Measurements from ENCODE around the gene LRRTM2.

LRRTM2 gene

DNA sequence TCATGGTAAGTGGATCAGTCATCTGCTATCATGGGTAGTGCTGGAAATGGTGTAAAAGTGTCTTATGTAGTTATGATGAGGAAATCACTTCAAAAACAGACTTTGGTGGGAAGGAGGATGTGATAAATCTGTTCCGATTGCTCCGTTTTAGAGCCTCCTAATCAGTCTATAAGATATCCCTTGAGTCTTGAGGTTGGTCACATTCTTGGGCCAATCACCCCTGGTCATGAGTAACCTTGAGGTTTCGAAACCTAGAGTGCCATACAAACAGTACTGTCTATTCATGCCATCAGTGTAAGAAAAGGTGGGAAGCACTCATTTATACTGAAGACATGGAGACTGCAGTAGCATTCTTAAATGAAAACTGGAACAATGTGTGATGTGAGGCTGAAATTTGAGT, 45.8 kb downstream of the LRRTM2 start:
- Histone ChIP-seq H3K36me3 (ENCODE audit: insufficient read depth, low read length) (peaks cover 45% of the 10 kb centered on the region), H3K9me3 (ENCODE audit: low read depth, low read length) (no peaks in the 10 kb centered on the region), H3K27ac (no peak overlapping the region), H3K9ac (ENCODE audit: insufficient read length) (no peak overlapping the region), H3K4me3 (no peak overlapping the region)
- TF ChIP-seq POLR2AphosphoS5 (IDR thresholded peaks at IDR 0.05; ENCODE audit: borderline replicate concordance, low read depth, low read length) (no peak), FOXP2 (optimal IDR thresholded peaks at IDR 0.05; ENCODE audit: control extremely low read depth, extremely low read length, insufficient read depth) (no peak), EZH2 (IDR thresholded peaks at IDR 0.05) (no peak)
- no peak for DNase-seq (ENCODE audit: low read depth, low spot score)

DNA sequence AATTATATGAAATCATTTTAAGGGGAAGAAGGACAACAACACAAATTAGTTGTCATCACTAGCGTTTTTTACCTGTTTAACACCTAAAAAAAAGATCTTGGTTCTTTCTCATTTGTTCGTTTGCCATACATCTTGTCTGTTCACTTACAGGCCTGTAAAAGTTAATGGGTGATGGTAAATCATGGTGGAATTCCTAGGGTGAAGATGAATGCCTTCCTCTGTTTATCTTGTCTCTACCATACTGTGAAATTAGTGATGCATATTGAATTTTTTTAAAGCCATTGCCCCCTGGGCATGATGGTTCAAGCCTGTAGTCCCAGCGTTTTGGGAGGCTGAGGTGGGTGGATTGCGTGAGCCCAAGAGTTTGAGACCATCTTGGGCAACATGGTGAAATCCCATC, 46.6 kb downstream of the LRRTM2 start:
- no peaks in the 10 kb centered on the region for H3K9me3 ChIP-seq (ENCODE audit: low read depth, low read length)
- DNase-seq (ENCODE audit: low read depth, low spot score), result no peak
- H3K36me3 ChIP-seq (ENCODE audit: insufficient read depth, low read length), result peaks cover 47% of the 10 kb centered on the region
- TF ChIP-seq EZH2 (IDR thresholded peaks at IDR 0.05) (no peak), POLR2AphosphoS5 (IDR thresholded peaks at IDR 0.05; ENCODE audit: borderline replicate concordance, low read depth, low read length) (no peak), FOXP2 (optimal IDR thresholded peaks at IDR 0.05; ENCODE audit: control extremely low read depth, extremely low read length, insufficient read depth) (no peak)
- no peak overlapping the region for H3K27ac ChIP-seq
- H3K9ac ChIP-seq (ENCODE audit: insufficient read length), result no peak overlapping the region
- no peak overlapping the region for H3K4me3 ChIP-seq

DNA sequence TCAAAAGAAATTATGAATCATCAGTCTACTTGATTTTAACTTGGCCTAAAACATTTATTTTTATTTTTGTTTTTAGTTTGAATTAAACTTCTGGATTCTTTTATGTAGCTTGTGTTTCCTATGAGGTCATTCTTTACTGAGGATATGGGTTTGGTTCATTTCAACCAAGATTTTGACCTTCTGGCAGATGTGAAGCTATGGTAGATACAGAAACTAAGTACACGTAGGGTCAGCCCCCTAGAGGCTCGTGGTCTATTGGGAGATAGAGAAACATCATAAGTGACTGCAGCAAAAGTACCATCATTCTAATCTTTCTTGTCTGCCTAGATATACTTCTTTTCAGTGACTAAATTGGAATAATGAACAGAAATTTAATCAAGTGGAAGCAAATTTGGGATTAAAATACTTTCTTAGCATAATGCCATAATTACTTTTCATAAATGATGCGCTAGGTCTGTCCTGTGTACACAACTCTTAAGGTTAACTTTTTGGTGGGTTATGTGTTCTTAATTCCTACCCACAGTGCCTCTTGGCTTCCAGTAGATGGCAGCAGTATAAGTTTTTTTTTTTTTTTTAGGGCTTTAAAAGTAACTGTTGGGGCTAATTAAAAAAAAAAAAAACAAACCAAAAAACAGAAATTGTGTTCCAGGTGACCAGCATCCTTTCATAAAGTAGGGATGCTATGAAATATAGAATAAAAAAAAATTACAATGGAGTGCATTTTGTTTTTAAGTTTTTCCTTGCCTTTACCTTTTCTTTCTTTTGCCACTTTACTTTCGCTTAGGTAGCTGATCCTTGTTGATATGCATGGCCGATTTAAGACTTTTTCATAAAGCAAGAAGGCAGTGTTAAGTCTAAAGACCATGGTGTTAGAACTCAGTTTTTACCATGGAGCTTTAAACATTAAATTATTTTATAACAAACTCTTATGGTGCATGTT, 49.9 kb downstream of the LRRTM2 start:
- H3K9ac ChIP-seq (ENCODE audit: insufficient read length), result no peak overlapping the region
- 0 out of 2 replicates have a peak overlapping the region, but pooled peaks have one; percentile 56 for H3K27ac ChIP-seq
- no peak overlapping the region for H3K4me3 ChIP-seq
- peaks cover 47% of the 10 kb centered on the region for H3K36me3 ChIP-seq (ENCODE audit: insufficient read depth, low read length)
- TF ChIP-seq EZH2 (IDR thresholded peaks at IDR 0.05) (no peak), POLR2AphosphoS5 (IDR thresholded peaks at IDR 0.05; ENCODE audit: borderline replicate concordance, low read depth, low read length) (no peak), FOXP2 (optimal IDR thresholded peaks at IDR 0.05; ENCODE audit: control extremely low read depth, extremely low read length, insufficient read depth) (no peak)
- no peaks in the 10 kb centered on the region for H3K9me3 ChIP-seq (ENCODE audit: low read depth, low read length)
- DNase-seq (ENCODE audit: low read depth, low spot score), result no peak

DNA sequence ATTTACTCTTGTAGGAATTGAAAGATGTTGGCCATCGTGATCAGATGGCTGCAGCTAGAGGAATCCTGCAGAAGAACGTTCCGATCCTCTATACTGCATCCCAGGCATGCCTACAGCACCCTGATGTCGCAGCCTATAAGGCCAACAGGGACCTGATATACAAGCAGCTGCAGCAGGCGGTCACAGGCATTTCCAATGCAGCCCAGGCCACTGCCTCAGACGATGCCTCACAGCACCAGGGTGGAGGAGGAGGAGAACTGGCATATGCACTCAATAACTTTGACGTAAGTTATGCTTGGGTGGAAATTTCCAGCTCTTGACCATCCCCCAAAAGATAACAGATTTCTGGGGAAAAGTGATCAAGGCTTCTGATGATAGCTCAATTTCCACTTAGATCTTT, 50.6 kb downstream of the LRRTM2 start:
- Histone ChIP-seq H3K4me3 (no peak overlapping the region), H3K36me3 (ENCODE audit: insufficient read depth, low read length) (peaks cover 47% of the 10 kb centered on the region), H3K27ac (0 out of 2 replicates have a peak overlapping the region, but pooled peaks have one; percentile 56), H3K9ac (ENCODE audit: insufficient read length) (no peak overlapping the region), H3K9me3 (ENCODE audit: low read depth, low read length) (no peaks in the 10 kb centered on the region)
- TF ChIP-seq FOXP2 (optimal IDR thresholded peaks at IDR 0.05; ENCODE audit: control extremely low read depth, extremely low read length, insufficient read depth) (no peak), EZH2 (IDR thresholded peaks at IDR 0.05) (no peak), POLR2AphosphoS5 (IDR thresholded peaks at IDR 0.05; ENCODE audit: borderline replicate concordance, low read depth, low read length) (no peak)
- DNase-seq (ENCODE audit: low read depth, low spot score), result no peak

DNA sequence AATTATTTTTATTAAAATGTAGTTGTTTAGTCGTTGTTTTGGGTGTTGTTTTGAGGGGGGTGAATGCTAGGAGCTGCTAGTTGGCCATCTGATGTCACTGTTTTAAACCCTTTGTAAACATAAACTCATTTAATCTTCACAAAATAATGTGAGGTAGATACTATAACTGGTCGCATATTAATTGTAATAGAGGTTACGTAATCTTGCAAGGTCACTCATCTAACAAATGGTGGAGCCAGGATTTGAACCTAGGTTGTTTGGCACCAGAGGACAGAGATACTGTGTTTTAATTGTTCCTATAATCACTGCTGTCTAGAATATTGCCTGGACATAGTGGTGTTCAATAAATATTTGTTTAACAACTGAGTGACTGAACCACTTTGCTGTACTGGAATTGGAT, 54.4 kb downstream of the LRRTM2 start:
- H3K4me3 ChIP-seq, result no peak overlapping the region
- H3K9ac ChIP-seq (ENCODE audit: insufficient read length), result no peak overlapping the region
- peaks cover 31% of the 10 kb centered on the region for H3K36me3 ChIP-seq (ENCODE audit: insufficient read depth, low read length)
- no peak for DNase-seq (ENCODE audit: low read depth, low spot score)
- H3K9me3 ChIP-seq (ENCODE audit: low read depth, low read length), result no peaks in the 10 kb centered on the region
- H3K27ac ChIP-seq, result no peak overlapping the region
- TF ChIP-seq POLR2AphosphoS5 (IDR thresholded peaks at IDR 0.05; ENCODE audit: borderline replicate concordance, low read depth, low read length), result no peak

DNA sequence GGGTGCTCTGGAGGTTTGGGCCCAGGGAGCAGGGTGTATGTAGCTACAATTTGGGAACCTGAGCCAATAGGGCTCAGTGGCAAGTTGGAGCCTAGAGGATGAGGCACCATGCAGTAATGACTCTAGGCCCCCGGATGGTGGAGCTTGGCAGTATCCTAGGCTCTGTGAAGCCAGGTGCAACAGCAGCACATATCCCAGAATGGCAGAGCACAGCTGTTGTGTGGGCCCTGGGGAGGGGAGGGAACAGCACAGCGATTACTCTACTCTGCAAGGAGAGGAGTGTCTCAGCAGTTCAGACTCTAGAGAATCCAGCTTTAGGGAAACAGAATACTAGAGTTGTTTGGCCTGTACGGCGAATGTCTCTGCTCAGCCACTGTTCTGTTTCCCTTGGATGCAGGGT, 56.1 kb downstream of the LRRTM2 start:
- no peaks in the 10 kb centered on the region for H3K9me3 ChIP-seq (ENCODE audit: low read depth, low read length)
- no peak for TF ChIP-seq POLR2AphosphoS5 (IDR thresholded peaks at IDR 0.05; ENCODE audit: borderline replicate concordance, low read depth, low read length)
- H3K27ac ChIP-seq, result no peak overlapping the region
- H3K36me3 ChIP-seq (ENCODE audit: insufficient read depth, low read length), result peaks cover 33% of the 10 kb centered on the region
- no peak overlapping the region for H3K9ac ChIP-seq (ENCODE audit: insufficient read length)
- no peak for DNase-seq (ENCODE audit: low read depth, low spot score)
- no peak overlapping the region for H3K4me3 ChIP-seq

Measured in SK-N-MC (cell line).